ENCODE measurements around the gene TOM1.

Gene TOM1

DNA sequence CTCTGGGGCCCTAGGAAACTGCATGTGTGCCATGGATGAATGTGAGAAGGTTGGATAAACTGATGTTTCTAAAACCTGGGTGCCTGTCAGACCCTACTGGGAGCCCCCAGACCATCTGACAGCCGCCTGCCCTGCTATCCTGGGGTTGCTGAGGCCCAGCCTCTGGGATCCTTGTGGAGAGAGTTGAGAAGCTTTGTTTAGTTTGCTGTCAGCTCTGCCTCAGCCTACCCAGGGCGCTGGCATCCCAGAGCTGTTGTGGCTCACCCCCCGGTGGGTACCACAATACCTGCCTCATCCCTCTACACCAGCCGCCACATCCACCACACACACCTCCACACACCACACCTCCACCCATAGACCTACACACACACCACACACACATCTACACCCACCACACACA, 42.7 kb downstream of the TOM1 start:
- no peak for DNase-seq (ENCODE audit: low spot score)
- TF ChIP-seq, protein P1, sequence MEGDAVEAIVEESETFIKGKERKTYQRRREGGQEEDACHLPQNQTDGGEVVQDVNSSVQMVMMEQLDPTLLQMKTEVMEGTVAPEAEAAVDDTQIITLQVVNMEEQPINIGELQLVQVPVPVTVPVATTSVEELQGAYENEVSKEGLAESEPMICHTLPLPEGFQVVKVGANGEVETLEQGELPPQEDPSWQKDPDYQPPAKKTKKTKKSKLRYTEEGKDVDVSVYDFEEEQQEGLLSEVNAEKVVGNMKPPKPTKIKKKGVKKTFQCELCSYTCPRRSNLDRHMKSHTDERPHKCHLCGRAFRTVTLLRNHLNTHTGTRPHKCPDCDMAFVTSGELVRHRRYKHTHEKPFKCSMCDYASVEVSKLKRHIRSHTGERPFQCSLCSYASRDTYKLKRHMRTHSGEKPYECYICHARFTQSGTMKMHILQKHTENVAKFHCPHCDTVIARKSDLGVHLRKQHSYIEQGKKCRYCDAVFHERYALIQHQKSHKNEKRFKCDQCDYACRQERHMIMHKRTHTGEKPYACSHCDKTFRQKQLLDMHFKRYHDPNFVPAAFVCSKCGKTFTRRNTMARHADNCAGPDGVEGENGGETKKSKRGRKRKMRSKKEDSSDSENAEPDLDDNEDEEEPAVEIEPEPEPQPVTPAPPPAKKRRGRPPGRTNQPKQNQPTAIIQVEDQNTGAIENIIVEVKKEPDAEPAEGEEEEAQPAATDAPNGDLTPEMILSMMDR (IDR thresholded peaks at IDR 0.05; ENCODE audit: extremely low read depth, missing control alignments), result no peak

DNA sequence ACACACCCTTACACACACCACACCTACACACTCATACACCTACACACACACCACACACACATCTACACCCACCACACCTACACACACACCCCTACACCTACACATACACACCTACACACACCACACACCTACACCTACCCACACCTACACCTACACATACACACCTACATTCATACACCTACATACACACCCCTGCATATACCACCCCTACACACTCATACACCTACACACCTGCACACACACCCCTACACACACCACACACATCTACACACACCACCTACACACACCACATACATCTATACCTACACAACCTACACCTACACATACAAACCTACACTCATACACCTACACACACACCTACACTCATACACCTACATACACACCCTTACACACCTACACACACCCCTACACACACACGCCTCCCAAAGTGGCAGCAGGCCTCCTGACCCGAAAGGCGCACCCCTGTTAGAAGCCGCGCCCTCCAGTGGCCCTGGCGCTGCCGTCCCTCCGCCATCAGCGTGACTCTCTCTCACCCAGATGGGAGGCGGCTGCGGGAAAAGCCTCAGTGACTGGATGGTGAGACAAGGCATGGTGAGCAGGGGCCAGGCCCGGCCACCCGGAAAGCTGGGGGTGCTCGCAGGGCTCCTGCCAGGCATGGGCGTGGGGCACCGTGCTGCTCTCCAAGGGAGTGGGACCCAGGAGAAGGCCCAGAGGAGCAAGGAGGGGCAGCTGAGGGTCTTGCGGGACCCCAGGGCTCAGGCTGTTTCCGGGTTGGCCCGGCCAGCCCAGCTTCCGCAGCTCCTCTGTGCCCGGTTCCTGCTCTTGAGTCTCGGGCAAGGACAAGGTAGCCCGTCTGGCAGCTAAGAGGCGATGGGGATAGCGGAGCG, 44.2 kb downstream of the TOM1 start:
- DNase-seq (ENCODE audit: low spot score), result no peak
- TF ChIP-seq, protein P1 (IDR thresholded peaks at IDR 0.05; ENCODE audit: extremely low read depth, missing control alignments), result no peak

DNA sequence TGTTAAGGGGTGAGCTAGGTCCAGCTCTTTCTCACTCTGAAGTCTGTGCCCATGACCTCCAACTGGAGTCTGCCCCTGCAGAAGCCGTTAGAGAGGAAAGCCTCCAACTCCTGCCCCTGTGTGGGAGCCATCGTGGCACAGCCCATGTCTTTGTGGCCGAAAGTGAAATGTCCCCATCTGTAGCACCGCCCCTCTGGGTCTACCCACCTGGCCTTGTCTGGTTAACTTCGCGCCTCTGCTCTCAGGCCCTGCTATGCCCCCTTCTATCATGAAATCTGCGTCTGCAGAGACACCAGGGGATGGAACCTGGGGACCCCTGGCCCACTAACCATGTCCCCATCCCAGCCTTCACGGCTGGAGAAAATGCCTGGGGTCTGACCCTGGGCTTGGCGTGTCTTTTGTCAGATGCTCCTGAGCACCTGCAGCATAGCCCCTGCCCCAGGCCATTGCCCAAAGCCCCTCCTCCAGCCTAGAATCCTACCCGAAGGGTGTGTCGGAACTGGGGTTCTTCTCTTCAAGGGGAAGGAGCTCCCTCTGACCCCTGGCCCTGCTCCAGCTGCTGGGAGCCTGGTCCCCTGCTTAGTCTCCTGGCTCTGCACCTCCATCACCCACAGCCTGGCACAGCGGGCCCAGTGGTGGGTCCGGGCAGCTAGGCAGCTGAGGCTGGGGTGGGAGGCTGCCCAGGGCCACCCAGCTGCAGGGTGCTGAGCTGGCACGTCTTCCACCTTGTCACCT, 45.4 kb downstream of the TOM1 start:
- TF ChIP-seq, protein P1 (IDR thresholded peaks at IDR 0.05; ENCODE audit: extremely low read depth, missing control alignments), result no peak
- peak; percentile 60 for DNase-seq (ENCODE audit: low spot score)

DNA sequence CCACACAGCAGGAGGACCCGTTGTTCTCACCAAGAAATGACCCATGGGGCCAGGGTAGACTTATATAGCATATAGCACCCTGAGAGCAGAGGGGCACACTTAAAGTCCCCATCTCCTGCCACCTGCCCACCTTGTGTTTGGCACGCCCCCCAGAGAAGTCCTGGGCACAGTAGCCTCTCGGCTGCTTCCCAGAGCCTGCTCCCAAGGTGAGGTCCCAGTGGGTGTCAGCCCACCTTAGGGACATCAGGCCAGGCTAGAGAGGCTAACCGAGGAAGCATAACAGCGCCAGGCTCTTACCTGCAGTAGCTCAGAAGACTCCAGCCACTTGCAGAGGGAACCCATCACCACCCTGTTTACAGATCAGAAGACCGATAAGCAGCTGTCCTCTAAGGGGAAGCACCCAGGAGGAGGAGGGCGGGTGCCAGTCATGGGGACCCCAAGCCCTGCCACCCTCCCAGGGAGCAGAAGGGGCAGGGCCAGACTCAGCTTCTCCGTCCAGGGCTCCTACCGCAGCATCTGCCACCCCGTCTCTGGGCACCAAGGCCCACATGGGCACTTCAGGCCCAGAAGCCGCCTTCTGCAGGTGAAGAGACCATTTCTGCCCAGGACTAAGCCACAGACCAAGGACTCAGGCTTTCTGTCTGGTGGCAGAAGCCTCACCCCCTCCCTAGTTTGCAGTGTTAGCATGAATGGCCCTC, 46.3 kb downstream of the TOM1 start:
- TF ChIP-seq, protein P1 (IDR thresholded peaks at IDR 0.05; ENCODE audit: extremely low read depth, missing control alignments), result no peak
- no peak for DNase-seq (ENCODE audit: low spot score)

DNA sequence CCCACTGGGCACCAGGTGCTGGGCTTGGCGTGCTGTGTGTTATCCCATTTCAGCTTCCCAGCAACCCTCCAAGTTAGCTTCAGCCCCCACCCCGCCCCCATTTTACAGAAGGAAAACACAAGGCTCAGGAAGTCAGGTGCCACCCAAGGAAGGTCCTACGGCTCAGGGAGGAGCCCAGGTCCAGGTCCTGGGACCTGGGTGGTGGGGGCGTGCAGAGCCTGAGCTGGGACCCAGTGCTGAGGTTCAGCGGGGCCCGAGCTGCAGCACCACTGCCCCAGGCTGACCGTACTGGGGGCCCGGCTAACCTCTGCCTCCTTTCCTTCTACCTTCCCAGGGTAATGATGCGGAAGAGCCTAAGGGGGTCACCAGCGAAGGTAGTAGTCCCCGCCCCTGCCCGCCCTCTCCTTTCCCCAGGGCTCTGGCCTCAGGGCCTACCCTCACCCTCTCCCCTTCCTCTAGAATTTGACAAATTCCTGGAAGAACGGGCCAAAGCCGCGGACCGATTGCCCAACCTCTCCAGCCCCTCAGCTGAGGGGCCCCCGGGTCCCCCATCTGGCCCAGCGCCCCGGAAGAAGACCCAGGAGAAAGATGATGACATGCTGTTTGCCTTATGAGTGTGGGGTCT, 47.0 kb downstream of the TOM1 start:
- TF ChIP-seq, protein P1 (IDR thresholded peaks at IDR 0.05; ENCODE audit: extremely low read depth, missing control alignments), result no peak
- no peak for DNase-seq (ENCODE audit: low spot score)

DNA sequence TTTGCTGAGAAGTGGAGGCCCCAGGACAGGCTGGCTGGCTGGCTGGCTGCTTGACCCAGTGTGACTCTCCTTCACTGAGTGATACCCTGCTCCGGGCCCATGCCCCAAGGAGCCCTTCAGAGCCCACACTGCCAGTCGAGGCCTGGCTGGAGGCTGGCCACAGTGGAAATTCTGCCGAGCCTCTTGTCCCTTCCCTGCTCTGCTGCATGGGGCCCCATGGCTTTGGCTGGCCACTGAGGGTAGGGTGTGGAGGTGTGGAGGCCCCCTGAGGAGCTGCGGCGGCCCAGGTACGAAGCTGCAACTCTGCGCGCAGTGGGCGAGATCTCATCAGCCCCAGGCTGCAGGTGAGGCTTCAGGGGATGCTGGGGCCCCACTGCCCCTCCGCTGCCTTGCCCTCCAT, 47.8 kb downstream of the TOM1 start:
- DNase-seq (ENCODE audit: low spot score), result no peak
- TF ChIP-seq, protein P1 (IDR thresholded peaks at IDR 0.05; ENCODE audit: extremely low read depth, missing control alignments), result no peak
